HEK293 (cell line): ENCODE results near the gene EIF4B.

Experiments
- CTCF ChIP-seq: fragments of 450-650 bp; formaldehyde crosslinking; IDR thresholded peaks from 2 replicates; pipeline ENCODE4 v1.5.1; 2016; ENCODE audit warnings: missing biosample characterization, missing genetic modification characterization
- KLF17 ChIP-seq: fragments of 450-650 bp; formaldehyde crosslinking; IDR thresholded peaks from 2 replicates; pipeline ENCODE4 v1.5.1; 2016; ENCODE audit warnings: missing biosample characterization, missing genetic modification characterization
- MEIS1 ChIP-seq: sonication (generic); formaldehyde crosslinking; IDR thresholded peaks from 2 replicates; pipeline ENCODE4 v1.8.1; 2022; ENCODE audit warnings: missing genetic modification reagents, mild to moderate bottlenecking, borderline replicate concordance
- REPIN1 ChIP-seq: fragments of 450-650 bp; formaldehyde crosslinking; IDR thresholded peaks from 2 replicates; pipeline ENCODE4 v1.5.1; 2017; ENCODE audit warnings: missing biosample characterization, missing genetic modification characterization, low read depth
- ZNF121 ChIP-seq: fragments of 450-650 bp; formaldehyde crosslinking; IDR thresholded peaks from 2 replicates; pipeline ENCODE4 v1.5.1; 2016; ENCODE audit warnings: missing biosample characterization, missing genetic modification characterization
- ZNF354C ChIP-seq: fragments of 450-650 bp; formaldehyde crosslinking; IDR thresholded peaks from 2 replicates; pipeline ENCODE4 v1.5.1; 2016; ENCODE audit warnings: missing biosample characterization, missing genetic modification characterization, low read depth, borderline replicate concordance
- ZNF362 ChIP-seq: fragments of 450-650 bp; formaldehyde crosslinking; IDR thresholded peaks from 2 replicates; pipeline ENCODE4 v1.5.1; 2016; ENCODE audit warnings: missing biosample characterization, missing genetic modification characterization
- ZNF610 ChIP-seq: fragments of 450-650 bp; formaldehyde crosslinking; IDR thresholded peaks from 2 replicates; pipeline ENCODE4 v1.5.1; 2016; ENCODE audit warnings: missing biosample characterization, missing genetic modification characterization, borderline replicate concordance
- ZNF624 ChIP-seq: fragments of 450-650 bp; formaldehyde crosslinking; IDR thresholded peaks from 2 replicates; pipeline ENCODE4 v1.5.1; 2017; ENCODE audit warnings: missing biosample characterization, missing genetic modification characterization
- ZNF701 ChIP-seq: fragments of 450-650 bp; formaldehyde crosslinking; IDR thresholded peaks from 2 replicates; pipeline ENCODE4 v1.5.1; 2016; ENCODE audit warnings: missing biosample characterization, missing genetic modification characterization

- TF ChIP-seq CTCF (tag by site-specific recombination) (no peak), ZNF121 (tag by site-specific recombination) (no peak), KLF17 (tag by site-specific recombination) (no peak), ZNF354C (no peak), ZNF362 (peak; percentile 57), ZNF701 (no peak), REPIN1 (tag by site-specific recombination) (no peak), ZNF624 (no peak), ZNF610 (no peak), MEIS1 (CRISPR knock-in tag) (no peak)
Measured at GRCh38 chr12:53007343-53007742, 1.1 kb downstream of the EIF4B start.
